OCI-LY1 (cell line): Measurements from ENCODE around the gene CD38.

Source experiments
- EZH2 ChIP-seq: fragments of 200-600 bp; sonication (generic), shearing (Covaris generic); IDR thresholded peaks from 2 replicates; pipeline ENCODE4 v1.8.0; 2017; ENCODE audit warnings: borderline replicate concordance, mixed run types, mild to moderate bottlenecking, antibody characterized with exemption, low read length, moderate library complexity, mixed read lengths
- TF ChIP-seq, protein P1 (sequence below): fragments of 200-600 bp; sonication (generic), shearing (Covaris generic); IDR thresholded peaks from 2 replicates; pipeline ENCODE4 v1.5.1; 2017; ENCODE audit warnings: mild to moderate bottlenecking, antibody characterized with exemption, low read length, moderate library complexity, mixed read lengths

DNA sequence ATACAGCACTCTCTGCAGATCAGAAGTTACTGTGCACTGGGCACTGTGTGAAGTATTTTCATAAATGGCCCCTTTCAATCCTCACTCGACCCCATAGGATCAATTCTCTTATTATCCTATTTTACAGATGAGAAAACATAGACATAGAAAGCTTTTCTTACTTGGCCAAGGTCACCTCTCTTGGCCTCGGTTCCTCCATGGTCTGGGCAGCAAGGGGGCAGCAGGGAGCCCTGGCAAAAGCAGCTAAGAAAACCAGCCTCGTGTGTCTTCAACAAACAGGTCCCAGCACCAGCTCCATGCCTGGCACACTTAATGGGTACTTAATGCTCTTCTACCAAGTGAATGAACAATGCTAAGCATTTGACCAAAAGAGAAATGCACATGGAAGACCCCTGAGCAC, 40.9 kb upstream of the CD38 start:
- TF ChIP-seq, protein P1, sequence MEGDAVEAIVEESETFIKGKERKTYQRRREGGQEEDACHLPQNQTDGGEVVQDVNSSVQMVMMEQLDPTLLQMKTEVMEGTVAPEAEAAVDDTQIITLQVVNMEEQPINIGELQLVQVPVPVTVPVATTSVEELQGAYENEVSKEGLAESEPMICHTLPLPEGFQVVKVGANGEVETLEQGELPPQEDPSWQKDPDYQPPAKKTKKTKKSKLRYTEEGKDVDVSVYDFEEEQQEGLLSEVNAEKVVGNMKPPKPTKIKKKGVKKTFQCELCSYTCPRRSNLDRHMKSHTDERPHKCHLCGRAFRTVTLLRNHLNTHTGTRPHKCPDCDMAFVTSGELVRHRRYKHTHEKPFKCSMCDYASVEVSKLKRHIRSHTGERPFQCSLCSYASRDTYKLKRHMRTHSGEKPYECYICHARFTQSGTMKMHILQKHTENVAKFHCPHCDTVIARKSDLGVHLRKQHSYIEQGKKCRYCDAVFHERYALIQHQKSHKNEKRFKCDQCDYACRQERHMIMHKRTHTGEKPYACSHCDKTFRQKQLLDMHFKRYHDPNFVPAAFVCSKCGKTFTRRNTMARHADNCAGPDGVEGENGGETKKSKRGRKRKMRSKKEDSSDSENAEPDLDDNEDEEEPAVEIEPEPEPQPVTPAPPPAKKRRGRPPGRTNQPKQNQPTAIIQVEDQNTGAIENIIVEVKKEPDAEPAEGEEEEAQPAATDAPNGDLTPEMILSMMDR, result no peak
- no peak for TF ChIP-seq EZH2
